Urothelium cell line (cell line): ENCODE measurements around the gene NLRP11.
"Not testable (repeated sequence)": the region's sequence is repeated elsewhere in the genome, so short reads cannot be mapped to it uniquely, and the experiment has no call there.

Experiments used
- DNase-seq: peaks from one replicate; pipeline ENCODE4 v3.0.0; 2011; ENCODE audit warnings: low spot score, mixed read lengths
- FAIRE-seq: peaks from 2 replicates; lab custom pipeline; 2011; peaks lifted over from hg19 to GRCh38; lab: Jason Lieb, UNC

NLRP11 gene

DNA sequence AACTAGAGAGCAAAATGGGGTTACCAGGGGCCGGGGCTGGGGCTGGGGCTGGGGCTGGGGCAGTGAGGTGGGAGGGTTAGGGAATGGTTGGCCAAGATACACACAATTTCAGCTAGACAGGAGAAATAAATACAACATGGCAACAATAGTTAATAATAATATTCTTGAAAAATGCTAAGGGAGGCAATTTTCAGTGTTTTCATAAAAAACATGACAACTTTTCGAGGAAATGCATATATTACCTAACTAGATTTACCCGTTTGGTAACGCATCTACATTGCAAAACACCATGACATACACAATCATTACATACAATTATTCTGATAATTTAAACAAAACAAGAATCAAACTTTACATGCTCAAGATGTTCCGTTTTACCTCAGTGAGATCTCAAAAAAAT lies 50.7 kb downstream of the NLRP11 start:
- no peak for FAIRE-seq
- DNase-seq = no peak

DNA sequence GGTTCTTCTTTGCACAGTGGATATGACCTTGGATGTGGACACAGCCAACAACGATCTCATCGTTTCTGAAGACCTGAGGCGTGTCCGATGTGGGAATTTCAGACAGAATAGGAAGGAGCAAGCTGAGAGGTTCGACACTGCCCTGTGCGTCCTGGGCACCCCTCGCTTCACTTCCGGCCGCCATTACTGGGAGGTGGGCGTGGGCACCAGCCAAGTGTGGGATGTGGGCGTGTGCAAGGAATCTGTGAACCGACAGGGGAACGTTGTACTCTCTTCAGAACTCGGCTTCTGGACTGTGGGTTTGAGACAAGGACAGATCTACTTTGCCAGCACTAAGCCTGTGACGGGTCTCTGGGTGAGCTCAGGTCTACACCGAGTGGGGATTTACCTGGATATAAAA lies 53.5 kb downstream of the NLRP11 start:
- DNase-seq = peak; percentile 23
- no peak for FAIRE-seq

DNA sequence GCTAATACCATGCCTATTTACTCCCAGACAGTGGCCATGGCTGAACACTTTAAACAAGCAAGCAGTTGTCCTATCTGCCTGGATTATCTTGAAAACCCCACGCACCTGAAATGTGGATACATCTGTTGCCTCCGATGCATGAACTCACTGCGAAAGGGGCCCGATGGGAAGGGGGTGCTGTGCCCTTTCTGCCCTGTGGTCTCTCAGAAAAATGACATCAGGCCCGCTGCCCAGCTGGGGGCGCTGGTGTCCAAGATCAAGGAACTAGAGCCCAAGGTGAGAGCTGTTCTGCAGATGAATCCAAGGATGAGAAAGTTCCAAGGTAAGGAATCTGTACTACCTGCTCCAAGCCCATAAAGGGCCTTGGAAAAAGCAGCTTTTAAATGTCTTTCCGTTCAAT lies 54.3 kb downstream of the NLRP11 start:
- FAIRE-seq = no peak
- DNase-seq = peak; percentile 59

DNA sequence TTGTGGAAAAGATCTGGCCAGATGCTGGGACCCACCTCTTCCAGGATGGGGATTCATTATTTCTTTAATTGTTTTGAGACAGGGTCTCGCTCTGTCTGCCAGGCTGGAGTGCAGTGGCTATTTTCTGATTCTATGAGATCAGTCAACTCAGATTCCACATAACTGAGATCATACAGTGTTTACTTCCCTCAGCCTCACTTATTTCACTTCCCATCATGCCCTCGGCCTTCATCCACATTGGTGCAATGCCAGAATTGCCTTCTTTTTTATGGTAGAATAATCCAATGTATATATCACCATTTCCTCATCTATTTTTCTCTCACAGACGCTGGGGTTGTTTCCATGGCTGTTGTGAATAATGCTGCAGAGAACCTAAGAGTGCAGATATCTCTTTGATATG lies 62.2 kb downstream of the NLRP11 start:
- not testable (repeated sequence) for DNase-seq, FAIRE-seq

DNA sequence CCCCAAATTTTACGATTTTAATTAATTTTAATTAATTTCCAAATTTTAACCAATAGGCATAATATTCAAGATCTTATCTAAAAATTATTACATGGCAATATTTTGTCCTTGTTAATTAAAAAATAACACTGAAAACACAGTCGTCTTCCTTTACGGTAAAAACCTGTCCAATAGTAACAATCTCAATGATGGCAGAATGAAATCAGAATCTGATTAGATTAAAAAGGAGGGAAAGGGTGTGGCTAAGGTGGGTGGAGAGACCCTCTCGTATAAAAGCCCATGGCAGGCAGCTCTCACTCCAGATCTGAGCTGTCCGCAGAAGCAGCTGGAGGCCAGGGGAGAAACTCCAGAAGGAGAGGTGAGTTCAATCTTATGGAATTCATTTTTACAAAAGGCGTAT lies 63.0 kb downstream of the NLRP11 start, which contains the start of gene RFPL4AL1:
Gene RFPL4AL1 (plus strand): TSS at position 301 of the 400 bp plus-strand sequence. CDS start 2,687 bp downstream, outside the sequence.
- not testable (repeated sequence) for FAIRE-seq, DNase-seq

DNA sequence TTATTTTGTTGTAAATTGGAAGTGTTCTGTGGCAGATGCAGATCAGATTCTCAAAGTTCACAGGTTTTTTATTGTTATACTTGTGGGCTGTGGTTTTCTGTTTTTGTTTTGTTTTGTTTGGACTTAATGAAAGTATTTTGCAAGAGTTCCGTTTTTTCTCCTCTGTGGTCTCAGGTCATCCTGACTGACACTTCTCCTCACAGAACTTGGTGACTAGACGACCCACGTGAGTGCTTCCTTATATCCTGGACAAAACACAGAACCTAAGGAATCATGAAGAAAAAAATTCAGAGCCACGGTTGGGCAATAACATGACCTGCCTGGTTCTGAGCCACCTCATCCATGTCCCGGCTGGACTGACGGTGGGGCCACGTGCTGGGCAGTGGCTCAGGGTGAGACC lies 65.3 kb downstream of the NLRP11 start:
- no peak for FAIRE-seq
- DNase-seq = no peak

DNA sequence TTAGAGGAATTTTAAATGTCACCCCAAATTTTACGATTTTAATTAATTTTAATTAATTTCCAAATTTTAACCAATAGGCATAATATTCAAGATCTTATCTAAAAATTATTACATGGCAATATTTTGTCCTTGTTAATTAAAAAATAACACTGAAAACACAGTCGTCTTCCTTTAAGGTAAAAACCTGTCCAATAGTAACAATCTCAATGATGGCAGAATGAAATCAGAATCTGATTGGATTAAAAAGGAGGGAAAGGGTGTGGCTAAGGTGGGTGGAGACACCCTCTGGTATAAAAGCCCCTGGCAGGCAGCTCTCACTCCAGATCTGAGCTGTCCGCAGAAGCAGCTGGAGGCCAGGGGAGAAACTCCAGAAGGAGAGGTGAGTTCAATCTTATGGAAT lies 73.0 kb downstream of the NLRP11 start, which contains the start of gene RFPL4A:
Gene RFPL4A (plus strand): TSS at position 301 of the 400 bp plus-strand sequence. CDS start 2,704 bp downstream, outside the sequence.
- not testable (repeated sequence) for FAIRE-seq
- peak; percentile 29 for DNase-seq

DNA sequence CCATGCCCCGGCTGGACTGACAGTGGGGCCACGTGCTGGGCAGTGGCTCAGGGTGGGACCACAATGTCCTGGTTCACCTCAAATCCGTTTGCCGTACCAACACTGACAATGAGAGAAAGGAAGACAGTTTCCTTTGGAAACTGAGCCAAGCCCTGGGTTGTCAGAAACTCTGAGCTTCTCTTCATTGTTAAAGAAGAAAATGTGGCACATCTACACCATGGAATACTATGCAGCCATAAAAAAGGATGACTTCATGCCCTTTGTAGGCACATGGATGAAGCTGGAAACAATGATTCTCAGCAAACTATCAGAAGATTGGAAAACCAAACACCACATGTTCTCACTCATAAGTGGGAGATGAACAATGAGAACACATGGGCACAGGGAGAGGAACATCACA lies 75.0 kb downstream of the NLRP11 start:
- not testable (repeated sequence) for FAIRE-seq

DNA sequence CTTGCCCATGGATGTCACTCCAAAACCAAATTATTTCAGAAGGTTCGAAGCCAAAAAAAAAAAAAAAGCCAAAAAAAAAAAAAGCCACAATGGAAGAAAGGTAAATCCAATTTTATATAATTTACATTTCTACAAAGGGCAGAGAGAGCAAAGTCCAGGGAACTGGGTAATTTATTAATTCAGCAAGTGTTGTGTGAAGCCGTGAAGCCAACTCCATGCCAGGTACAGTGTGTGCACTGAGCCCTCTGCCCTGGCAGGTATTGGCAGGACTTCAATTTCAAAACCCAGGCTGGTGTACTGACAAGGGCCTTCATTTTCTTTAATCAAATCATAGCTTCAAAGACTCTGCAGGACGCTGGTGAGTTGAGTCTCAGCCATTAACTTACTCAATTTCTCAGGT lies 78.4 kb downstream of the NLRP11 start:
- FAIRE-seq = no peak

More for the DNA sequence above, 75.0 kb downstream of the NLRP11 start:
- DNase-seq = not testable (repeated sequence)

DNA sequence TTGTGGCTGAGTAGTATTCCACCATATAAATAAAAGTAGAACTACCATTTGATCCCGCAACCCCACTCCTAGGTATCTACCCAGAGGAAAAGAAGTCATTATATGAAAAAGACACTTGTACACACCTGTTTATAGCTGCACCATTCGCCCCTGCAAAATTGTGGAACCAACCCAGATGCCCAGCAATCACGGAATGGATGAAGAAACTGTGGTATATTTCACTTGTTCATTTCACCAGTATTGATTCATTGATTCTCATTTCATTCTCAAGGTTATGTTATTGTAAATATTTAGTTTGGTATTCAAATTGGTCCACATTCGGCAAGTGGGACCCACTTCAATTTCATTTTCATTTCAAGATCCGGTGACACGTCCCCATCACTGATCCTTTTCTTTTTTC lies 81.1 kb downstream of the NLRP11 start:
- FAIRE-seq (no peak), DNase-seq (no peak)

More for the DNA sequence above, 78.4 kb downstream of the NLRP11 start:
- DNase-seq = no peak

DNA sequence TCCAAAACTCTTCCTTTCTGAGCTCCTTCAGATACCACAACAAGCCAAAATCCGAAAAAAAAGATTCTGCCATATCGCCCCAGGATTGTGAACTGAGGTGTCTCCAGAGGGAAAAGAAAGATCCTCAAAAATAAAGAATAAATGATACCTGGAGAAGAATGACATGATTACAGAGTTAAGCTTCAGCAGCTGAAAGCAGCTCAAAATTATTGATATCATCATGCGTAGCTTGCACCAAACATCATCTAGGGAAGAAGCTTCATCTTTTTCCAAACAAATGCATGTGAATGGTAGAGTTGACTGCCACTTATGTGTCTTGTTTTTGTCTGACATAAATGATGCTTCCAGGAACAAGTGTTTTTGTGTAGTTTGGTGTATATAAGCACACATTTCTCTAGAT lies 93.5 kb downstream of the NLRP11 start, which contains the start of gene NLRP9:
Gene NLRP9 (minus strand): TSS at position 101 of the 400 bp plus-strand sequence. CDS start 28 bp downstream, at position 73.
- FAIRE-seq = no peak
- no peak for DNase-seq
